Muscle of back (tissue), 11 donors: ENCODE measurements around the gene GAS7. TPM values are rescaled to one million over a fixed set of nuclear protein-coding genes. Genes with fewer than 3 reads are reported as not detected.
"Not testable (repeated sequence)": the region's sequence is repeated elsewhere in the genome, so short reads cannot be mapped to it uniquely, and the experiment has no call there.

Experiments
- DNase-seq, 3 donors: peaks; one replicate each; pipeline versions ENCODE4 v3.0.0 to v3.0.0-alpha.2; 2013
- polyA plus RNA-seq, 10 donors: library from polyadenylated mRNA; unstranded; fragments of 120-200 nt; gene quantifications; one replicate each; pipeline ENCODE4 v1.2.1, GENCODE V29; 2013; ENCODE audit not compliant: insufficient read length in 10 of 10

GAS7 gene
- polyA plus RNA-seq, 10 donors = 48.7 to 82.8 (median 58.6) TPM

DNA sequence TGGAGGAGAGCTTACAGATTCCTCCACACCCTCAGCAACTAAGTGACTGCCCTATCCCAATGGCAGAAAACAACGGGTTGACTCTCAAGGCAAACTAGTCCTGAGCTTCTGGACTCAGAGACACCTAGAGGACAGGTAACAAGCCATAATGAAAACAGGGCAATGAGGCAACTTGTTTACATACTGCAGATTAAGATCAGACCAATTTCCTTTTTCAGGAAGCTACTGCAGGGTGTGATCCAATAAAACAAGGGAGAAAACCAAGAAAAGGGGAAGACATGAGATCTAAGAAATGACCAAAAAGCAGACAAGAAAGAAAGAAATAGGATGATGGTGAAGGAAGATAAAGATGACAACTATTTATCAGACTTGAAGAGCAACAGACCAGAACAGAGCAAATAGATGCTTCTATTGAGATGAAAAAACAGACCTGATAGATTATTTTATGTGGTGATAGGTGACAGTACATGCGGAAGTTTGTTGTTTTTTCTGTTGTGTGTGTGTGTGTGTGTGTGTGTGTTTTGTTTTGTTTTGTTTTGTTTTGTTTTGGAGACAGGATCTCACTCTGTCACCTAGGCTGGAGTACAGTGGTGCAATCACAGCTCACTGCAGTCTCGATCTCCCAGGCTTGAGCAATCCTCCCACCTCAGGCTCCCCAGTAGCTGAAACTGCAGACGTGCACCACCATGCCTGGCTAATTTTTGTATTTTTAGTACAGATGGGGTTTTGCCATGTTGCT lies 120.7 kb downstream of the GAS7 start:
- DNase-seq = no peak

DNA sequence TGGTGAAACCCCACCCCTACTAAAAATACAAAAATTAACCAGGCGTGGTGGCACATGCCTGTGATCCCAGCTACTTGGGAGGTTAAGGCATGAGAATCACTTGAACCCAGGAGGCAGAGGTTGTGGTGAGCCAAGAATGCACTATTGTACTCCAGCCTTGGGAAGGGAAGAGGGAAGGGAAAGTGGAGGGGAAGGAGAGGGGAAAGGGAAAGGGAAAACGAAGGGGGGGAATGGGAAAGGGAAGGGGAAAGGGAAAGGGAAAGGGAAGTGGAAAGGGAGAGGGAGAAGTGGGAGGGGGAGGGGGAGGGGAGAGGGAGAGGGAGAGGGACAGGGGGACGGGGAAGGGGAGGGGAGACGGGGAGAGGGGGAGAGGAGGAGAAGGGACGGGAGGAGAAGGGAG lies 122.5 kb downstream of the GAS7 start:
- DNase-seq = no peak

DNA sequence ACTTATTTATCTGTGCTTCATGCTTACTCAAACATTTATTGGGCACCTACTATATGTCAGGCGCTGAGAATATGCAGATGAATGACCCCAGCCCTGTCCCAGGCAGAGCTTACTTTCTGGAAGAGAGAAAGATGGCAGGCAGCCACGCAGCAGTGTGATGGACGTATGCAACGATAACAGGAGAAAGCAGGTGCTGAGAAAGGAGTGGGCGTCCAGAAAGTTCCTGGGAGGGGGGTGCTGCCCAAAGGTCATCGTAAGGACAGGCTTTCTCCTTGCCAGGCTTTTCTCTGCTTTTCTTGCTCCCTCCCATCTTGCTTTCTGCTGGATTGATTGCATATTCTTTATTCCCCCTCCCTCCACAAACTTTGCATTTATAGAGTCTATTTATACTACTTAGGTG lies 124.5 kb downstream of the GAS7 start:
- no peak for DNase-seq

DNA sequence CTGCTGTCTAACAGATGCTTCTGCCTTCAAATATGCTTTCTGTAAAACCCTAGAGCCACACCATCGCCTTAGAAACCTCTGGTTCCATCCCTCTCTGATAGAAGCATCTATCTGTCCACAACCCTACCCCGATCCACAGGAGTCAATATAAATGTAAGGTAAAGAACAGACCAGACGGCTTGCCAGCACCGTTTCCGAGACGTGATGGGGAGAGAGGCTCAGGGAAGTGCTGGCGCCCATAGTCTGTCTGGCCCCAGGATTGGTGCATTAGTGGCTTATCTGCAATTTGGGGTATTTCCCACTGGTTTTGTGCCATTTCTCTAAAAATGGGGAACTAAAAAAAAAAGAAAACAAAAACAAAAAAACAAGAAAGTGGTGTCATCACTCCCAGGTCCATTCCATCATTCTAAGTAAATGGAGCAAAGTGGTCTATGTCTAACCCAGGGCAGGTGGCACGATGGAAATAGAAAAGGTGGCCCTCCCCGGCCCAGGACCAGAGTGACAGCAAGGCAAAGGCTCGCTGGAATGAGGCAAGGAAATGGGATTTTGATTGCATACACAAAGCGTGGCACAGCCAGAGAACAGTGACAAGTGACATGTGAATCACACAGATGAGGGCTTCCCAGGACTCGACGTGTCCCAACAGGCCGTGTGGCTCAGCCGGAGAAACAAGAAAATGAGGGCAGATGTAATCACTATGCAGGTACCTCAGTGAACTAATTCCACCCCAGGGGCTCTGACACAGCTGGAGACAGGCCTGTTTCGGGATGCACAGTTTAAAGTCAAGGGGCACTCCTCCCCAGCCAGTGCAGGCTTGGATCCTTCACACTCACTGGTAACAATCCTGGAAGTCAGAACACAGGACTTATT lies 125.6 kb downstream of the GAS7 start:
- DNase-seq = no peak

DNA sequence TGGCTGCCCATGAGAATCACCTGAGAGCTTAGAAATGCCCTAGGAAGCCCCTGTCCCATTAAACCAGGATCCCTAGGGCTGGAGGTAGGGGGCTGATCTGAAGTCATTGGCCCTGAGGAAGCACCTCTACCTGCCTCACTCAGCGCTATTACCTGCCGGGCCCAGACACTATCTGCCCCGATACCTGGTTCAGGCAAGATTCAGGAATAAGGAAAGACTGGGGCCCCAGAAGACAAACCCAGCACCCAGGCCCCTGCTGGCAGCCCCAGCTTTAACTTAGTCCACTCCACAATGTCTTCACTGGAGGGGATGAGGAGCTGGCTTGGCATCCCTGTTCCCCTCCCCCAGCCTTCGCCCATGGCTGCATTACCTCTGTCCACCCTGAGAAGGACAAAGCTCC lies 126.3 kb downstream of the GAS7 start:
- DNase-seq = no peak

DNA sequence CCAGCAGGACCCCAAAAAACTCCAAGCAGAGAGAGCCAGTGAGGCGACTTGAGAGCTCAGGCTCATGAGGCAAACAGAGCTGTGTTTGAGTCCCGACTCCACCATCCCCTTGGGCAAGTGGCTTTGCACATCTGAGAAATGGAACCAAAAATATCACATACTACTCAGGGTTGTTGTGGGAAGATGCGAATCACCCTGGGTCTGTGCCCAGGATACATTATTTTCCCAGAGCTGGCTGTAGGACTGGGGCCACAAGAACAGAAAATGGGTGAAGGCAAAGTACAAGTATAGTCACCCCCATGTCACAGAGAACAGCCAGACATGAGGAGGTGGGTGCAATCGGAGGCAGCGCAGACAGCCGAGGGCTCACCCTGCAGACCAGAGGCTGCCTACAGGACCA lies 127.3 kb downstream of the GAS7 start:
- no peak for DNase-seq

DNA sequence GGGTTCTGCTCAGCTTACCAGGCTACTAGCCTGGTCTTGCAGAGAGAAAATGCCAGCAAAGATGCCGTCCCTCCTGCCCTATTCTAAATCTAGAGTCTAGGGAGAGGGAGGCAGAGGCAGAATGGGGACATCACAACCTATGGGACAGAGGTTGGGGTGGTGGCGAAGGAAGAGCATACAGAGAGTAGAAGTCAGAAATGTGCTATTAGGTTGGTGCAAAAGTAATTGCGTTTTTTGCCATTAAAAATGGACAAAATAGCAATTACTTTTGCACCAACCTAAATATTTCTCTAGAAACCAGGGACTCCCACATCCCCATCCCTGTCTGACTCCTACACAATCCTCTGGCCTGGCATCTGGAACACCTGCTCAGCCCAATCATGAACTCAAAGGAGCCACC lies 127.7 kb downstream of the GAS7 start:
- DNase-seq = no peak

DNA sequence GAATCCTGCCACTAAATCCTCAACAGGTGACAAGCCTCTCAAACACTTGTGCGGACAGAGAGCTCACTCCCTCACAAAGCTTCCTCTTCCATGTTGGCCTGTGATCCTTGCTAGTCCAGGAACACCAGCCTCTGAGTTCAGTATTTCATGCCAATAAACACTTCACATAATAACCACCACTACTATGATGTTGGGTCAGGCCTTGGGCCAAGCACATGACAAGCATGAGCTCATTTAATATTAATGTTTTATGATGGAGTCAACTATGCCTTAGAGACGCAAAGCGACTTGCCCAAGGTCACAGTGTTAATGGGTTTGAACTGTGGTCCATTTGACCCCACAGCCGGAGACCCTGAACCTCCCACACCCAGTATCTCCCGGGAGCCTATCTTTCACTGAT lies 129.1 kb downstream of the GAS7 start:
- DNase-seq = peak in 1 of 3 donors; percentile 73

DNA sequence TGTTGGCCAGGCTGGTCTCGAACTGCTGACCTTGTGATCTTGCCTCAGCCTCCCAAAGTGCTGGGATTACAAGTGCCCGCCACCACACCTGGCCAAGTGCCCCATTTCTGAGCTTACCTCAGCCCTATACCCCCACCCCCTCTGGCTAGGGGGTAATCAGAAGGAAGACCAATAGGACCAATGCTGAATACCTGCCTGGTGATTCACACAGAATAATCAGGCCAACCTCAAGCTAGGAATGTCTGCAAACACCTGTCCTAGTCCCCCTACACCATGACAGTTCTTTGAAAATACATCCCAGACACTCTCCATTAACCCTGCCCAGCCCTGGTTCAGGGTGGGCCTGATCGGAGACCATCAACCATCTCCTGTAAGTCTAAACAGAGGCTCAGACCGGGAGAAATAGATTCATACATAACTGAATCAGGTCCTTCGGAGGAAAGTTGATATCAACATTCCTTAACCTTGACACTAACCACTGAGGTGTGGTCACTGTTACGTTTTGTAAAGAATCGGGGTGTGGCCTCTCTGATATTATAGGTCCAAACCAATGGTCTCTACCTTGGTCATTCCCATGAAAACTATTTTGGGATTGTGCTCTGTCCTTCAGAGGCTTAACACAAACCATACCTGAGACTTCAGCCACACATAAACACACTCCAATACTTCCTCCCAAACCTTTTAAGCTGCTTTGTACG lies 130.8 kb downstream of the GAS7 start:
- no peak for DNase-seq

DNA sequence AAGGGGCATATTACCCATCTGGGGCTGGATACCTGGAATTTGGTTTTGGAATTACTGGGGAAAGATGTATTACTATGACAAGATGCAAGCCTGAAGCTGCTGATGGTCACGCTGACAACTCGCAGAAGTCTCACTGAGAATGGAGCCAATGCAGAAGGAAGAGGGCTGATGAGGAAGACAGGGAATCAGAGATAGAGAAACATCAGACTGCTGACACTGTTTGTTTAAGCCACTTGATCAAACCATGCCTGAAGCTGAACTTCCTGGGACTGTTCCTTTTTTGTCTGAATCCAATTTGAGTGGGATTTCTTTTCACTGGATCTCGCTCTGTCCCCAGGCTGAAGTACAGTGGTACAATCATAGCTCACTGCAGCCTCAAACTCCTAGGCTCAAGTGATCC lies 133.9 kb downstream of the GAS7 start:
- no peak for DNase-seq

DNA sequence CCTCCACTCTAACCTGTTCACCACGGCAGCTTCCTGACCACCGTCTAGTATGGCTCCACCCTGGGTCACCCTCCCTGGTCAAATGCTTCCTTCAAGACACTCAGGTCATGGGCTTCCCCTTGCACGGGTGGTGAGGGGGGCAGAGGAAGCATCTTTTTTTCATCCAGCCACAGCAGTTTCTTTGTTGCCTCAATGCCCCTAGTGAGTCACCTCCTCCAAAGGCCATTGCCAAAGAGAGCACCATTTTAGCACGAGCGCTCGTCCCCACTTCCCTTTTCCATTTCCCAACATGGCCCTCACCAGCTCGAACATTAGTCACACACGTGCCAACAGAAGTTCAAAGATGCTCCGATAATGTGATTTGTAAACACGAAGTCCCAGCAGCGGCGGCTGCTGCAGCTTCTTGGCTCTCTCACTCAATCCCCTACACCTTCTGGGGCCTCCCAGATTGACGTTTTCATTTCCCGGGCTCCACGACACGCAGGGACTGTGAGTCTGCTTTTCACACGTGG lies 134.6 kb downstream of the GAS7 start:
- peak in 1 of 3 donors; percentile 70 for DNase-seq

DNA sequence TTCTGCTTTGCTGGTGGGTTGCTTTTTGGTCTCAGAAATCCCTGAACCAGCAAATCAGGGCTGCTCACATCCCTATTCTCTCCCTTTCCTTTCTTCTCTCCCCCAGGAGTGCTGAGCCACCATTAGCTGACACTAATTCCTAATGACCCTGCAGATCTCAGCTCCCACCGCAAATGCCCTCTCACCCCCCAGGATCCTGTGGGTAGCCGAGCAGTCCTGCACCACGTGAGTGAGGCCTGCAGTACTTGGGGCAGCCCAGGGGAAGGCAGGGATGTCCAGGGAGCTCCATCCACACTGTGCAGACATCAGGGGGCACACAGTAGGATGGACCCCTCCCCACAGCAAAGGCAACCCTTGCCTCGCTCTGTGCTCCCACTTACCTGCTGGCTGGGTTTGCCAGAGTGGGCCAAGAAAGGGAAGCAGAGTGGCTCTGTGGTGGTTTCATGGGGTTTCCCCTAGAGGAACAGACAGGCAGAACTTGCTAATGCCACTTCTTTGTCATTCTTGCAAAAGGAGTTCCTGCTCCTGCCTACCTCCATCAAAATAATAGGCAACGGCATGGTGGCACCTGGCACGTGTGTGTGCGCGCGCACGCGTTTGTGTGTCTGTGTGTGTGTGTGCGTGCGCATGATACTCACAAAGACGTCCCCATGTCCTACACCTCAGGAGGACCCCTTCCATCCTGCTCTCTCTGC lies 135.6 kb downstream of the GAS7 start:
- DNase-seq = peak in 1 of 3 donors; percentile 58

DNA sequence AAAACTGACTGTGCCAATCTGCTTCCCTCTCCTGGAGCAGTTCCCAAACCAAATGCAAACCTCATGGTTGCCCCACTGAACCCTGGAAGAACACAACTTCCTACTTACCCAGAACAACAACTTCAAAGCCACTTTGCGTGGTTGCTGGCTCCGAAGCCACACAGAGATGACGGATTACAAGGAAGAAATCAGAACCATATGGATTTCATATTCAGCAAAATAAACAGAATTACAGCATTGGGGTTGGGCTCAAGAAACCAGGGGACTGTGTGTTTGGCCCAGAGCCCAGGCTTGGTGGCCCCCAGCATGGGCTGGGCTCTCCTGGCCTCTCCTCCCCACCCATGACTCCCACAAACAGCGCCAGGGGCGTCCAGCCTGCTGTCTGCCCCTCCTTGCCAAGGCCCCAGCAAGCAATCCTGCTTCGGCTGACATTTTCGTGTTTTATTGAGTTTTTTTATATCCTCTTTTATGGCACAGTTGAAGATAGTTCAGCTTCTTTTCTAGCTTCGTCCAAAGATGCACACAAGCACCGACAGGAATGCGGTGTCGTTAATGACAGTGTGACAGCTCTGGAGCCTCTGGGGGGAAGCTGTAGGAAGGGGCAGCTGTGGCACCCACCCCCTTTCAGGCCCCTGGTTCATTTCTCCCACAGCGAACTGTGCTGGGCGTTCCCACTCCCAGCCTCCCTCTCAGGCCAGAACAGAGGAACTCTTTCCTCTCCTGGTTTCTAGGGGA lies 137.1 kb downstream of the GAS7 start:
- peak; percentile 73 to 93 (median 82) for DNase-seq

DNA sequence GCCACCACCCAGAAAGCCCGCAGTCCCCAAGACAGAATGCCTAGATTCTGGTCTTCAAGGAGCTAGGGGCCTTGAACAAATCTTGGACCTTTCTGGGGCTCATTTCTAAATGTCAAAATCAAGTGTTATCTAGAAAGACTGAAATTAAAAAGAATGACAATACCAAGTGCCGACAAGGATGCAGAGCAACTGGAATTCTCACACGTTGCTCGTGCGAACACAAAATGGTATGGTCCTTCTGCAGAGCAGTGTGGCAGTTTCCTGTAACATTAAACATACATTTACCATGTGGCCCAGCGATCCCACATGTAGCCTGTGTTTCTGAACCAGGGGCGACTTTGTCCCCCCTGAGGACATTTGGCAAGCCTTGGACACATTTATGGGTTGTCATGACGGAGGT lies 137.9 kb downstream of the GAS7 start:
- DNase-seq = no peak

DNA sequence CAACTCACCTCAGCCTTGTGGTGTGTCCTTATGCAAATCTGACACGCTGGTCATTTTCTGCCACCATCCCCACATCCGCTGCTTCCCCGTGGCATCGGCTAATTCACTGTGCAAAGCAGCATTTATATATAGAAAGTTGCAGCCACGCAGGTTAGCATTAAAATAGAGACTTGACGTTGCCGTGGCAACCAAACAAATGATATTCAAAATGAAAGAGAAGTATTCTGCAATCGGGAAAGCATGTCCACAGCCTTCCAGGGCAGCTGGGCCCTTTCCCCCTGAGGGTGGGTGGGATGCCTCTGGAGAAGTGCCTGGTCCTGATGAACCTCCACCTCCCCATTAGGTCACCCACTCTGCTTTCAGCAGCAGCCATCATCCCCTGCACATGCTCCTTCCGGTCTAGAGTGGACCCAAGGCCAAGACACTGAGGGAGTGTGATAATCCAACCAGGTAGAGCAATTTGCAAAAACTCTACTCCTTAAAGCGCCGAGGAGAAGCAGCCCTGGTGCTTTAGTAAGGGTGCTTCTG lies 138.7 kb downstream of the GAS7 start:
- peak; percentile 72 to 95 (median 89) for DNase-seq

DNA sequence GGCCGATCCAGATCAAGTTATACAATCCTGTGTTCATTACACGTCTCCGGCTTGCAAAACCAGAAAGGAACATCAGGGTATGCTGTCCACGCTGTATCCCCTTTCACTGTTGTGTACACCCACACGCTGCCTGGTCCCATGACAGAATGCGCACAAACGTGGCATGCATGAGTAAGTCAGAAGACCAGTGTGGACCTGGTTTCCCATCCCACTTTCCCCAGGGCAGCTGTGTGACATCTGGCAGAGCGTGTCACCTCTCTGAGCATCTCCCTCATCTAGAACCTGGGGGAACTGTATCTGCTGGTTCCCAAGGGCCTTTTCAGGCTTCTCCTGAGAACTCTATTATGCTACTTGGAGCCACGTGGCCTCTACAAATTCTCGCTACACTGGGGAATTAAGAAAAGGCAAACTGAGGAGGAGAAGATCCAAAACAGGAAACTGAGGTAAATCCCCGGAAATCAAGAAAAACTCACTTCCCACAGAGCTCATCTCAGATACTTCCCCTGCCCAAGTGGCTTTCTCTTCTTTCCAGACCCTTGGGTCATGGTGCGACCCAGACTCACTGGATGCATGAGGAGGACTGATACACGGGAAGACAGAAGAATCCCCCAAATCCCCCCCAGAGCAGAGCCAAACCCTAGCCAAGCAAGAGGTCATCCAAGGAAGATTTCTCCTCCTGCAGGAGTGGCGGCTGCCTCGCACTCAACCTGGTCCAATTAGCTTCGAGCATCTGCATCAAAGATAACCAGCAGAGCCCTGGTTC lies 139.3 kb downstream of the GAS7 start:
- peak in 1 of 3 donors; percentile 60 for DNase-seq

DNA sequence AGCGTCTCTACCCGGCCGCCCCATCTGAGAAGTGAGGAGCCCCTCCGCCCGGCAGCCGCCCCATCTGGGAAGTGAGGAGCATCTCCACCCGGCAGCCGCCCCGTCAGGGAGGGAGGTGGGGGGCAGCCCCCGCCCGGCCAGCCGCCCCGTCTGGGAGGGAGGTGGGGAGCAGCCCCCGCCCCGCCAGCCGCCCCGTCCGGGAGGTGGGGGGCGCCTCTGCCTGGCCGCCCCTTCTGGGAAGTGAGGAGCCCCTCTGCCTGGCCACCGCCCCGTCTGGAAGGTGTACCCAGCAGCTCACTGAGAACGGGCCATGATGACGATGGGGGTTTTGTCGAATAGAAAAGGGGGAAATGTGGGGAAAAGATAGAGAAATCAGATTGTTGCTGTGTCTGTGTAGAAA lies 140.9 kb downstream of the GAS7 start:
- not testable (repeated sequence) for DNase-seq

DNA sequence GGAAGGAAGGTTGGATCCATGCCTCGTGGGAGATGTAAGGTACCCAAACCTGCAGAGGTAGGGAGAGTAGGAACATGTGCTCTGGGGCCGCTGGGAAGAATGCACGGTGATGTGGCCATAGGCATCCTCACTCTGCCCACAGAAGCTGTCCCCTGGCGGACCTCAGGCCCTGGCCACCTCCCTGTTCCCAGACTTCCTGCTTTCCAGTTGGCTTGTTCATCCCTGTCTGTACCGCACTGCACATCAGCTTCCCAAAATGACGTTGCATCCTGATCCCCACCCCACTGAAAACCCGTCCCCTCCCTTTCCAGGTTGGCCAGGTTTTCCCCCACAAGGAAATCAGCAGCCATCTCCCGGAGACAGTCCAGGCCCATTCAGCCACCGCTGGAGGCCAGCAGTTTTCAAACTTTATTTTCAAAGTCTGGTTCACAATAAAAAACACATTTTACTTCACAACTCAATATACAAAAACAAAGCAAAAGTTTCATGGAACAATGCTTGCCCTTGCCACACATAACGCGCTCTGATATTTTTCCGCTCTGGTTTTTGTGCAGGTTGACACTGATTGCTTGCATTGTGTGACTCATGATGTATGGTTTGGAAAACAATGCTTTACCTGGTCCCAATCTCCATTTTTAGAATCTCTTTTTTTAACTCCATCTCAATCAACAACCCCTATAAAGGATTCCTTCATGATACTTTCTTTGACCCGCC lies 143.0 kb downstream of the GAS7 start:
- DNase-seq = peak in 1 of 3 donors; percentile 58
